Activated T-cell treated with anti-CD3 and anti-CD28 coated beads for 24 hours (primary cell): Measurements from ENCODE around the gene STX2.
"Not testable (repeated sequence)": the region's sequence is repeated elsewhere in the genome, so short reads cannot be mapped to it uniquely, and the experiment has no call there.

ENCODE experiments used
- DNase-seq: peaks from one replicate; pipeline ENCODE4 v3.0.0-alpha.2; 2020; ENCODE audit warnings: low read depth

STX2 gene

DNA sequence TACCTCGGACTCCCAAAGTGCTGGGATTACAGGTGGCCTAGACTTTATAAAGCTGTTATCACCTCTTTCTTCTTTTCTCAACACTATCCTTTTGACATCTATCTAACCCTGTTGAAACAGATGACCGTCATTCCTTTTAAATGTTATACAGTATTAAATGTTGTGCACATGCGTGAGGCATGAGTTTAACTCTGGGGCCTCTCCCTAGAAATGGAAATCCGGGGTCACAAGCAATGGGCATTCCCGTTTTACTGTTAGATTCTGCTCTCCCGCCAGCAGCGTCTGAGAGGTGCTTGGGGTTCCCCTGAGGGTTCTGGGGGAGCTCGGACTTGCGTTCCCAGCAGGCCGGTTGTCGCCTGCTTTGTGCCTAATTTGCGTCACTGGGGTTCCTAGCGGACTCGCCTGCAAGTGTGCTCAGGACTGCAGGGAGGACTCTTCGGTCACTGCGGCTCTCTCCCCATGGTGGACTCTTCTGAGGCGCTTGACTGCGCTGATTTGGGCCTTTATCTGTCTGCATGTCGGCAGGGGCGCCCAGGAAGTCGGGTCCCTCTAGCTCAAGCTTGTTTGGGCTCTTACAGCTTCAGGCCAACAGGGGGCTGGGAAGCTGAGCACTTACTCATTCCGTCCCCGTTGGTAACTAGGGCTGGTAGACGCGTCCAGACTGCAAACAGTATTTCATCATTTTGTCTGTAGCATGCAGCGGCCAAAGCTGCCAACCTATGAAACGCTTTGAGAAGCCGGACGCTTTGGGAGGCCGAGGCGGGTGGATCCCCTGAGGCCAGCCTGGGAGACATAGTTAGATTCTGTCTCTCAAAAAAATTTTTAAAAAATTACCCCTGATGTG is 31.6 kb upstream of the STX2 start:
- DNase-seq, result peak; percentile 64

DNA sequence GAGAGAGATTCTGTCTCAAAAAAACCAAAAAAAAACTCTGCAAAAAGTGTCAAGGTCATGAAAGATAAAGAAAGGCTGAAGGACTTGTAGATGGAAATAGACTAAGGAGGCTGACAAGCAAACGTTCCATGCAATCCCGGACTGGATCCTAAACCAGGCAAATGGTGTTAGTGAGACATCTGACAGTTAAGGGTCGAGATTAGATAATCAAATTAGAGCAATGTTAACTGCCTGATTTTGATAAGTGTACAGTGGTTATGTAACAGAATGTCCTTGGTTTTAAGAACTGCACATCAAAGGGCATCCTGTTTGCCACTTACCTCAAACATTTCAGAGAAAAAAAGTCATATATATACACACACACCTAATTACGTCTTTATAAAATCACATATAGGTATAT is 29.4 kb upstream of the STX2 start:
- DNase-seq, result no peak

DNA sequence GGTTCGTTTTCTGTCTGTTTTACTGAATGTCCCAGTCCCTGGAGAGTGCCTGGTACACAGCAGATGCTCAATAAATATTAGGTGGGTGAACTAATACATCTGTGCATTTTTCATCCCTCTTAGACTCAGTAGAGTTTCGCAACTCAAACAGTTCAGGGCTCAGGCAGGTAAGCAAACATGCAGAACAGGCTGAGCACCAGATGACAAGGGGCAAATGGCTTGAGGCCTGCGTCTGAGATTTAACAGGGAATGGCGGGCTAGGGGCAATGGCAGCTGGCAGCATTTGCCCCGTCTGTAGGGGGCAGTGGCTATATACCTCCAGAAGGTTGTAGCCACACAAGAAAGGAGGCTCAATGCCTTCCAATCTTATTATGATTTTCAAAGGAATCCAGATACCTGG is 24.2 kb upstream of the STX2 start:
- no peak for DNase-seq

DNA sequence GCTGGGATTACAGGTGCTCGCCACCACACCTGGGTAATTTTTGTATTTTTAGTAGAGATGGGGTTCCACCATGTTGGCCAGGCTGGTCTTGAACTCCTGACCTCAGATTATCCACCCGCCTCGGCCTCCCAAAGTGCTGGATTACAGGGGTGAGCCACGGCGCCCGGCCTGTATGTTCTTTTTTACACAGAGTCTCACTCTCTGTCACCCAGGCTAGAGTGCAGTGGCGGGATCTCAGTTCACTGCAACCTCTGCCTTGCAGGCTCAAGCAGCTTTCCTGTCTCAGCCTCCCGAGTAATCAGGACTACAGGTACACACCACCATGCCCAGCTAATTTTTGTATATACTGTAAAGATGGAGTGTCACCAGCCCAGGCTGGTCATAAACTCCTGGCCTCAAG is 23.7 kb upstream of the STX2 start:
- not testable (repeated sequence) for DNase-seq

GRCh38 chr12:130862161-130862560 is 23.1 kb upstream of the STX2 start:
- DNase-seq, result no peak

- no peak for DNase-seq
Observed at GRCh38 chr12:130860311-130860710, 21.3 kb upstream of the STX2 start.

DNA sequence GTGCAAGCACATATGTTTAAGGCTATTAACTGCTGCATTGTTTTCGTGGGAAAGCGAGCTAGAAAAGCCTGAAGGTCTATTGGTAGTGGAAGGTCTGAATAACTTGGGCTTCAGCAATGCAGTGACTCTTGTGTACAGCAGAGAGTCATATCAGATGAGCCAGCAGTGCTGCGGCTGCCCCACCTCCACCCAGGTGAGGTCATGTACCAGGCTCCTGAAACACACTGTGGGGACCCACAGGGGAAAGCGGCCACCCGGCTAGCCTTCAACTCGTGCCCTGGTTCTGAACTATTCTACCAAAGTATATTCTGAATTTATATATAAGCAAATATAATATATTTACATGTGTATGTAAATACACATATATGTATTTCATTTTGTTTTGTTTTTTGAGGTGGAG is 20.1 kb upstream of the STX2 start:
- DNase-seq, result no peak

- DNase-seq, result no peak
Observed at GRCh38 chr12:130858084-130858483, 19.0 kb upstream of the STX2 start.

DNA sequence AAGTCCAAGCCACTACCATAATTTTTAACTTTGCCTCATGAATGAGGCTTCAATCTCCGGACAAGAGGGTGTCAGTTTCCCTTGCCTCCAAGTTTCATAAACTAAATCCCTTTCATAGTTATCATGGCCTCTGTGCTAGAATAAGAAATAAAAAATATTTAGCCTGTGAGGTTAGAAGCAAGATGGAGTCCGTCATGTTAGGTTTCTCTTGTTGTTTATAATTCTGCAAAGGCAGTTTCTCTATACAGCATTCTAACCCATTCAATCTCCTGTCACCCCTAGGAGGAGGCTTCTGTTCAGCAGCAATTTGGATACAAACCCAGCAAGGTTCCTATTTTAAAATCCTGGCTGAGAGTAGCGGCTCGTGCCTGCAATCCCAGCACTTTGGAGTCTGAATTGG is 17.0 kb upstream of the STX2 start:
- DNase-seq, result no peak

- DNase-seq, result no peak
Observed at GRCh38 chr12:130850418-130851021, 11.5 kb upstream of the STX2 start.

DNA sequence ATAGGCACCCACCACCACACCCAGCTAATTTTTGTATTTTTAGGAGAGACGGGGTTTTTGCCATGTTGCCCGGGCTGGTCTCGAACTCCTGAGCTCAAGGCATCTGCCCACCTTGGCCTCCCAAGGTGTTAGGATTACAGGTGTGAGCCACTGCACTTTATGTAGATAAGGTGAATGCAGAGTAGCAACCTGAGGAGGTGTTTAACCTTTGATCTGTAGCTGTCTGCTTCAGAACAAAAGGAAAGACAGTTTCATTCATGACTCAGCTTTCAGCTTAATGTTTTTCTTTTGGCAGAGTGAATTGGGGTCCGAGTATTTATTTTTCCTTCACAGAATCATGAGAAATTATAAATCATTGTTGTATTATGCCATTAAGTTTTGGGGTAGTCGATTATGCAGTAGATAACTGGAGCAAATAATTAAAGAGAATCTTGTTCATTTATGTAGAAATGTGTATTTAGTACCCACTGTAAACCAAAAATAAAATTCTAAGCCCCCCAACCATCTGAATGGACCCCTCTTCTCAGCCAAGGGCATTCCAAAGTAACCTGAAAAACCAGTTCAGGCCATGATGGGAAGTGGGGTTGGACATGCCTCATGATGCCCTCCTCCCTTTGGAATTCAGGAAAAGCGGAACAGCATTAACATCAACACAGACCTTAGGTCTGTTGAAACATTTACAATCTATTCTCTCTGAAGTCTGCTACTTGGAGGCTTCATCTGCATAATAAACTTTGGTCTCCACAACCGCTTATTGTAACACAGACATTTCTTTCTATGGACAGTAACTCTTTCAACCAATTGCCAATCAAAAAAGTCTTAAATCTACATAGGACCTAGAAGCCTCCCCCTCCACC is 10.7 kb upstream of the STX2 start:
- DNase-seq, result no peak

- DNase-seq, result not testable (repeated sequence)
Observed at GRCh38 chr12:130848785-130849305, 9.8 kb upstream of the STX2 start.

DNA sequence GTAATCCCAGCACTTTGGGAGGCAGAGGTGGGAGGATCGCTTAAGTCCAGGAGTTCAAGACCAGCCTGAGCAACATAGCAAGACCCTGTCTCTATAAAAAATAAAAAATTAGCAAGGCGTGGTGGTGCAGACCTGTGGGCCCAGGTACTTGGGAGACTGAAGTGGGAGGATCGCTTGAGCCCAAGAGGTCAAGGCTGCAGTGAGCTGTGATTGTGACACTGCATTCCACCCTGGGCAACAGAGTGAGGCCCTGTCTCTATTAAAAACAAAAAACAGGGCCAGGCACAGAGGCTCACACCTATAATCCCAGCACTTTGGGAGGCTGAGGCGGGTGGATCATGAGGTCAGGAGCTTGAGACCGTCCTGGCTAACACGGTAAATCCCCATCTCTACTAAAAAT is 9.1 kb upstream of the STX2 start:
- not testable (repeated sequence) for DNase-seq

GRCh38 chr12:130847112-130847511 is 8.1 kb upstream of the STX2 start:
- DNase-seq, result no peak

DNA sequence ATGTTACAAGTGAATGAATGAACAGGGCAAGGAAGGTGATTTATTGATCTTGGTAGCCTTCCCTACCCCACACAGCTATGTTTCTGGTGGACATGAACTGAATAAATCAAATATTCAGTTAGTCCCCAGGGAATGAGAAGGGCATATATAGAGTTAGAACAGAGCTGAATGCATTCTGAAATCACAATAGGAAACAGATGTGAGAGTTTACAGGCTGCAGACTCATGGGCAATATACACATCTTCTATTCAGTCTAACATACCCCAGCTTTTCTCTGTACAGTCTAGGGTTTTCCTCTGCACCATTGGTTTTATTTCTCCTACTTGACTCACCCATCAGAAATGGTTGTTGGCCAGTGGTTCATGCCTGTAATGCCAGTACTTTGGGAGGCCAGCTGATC is 7.3 kb upstream of the STX2 start:
- DNase-seq, result no peak

DNA sequence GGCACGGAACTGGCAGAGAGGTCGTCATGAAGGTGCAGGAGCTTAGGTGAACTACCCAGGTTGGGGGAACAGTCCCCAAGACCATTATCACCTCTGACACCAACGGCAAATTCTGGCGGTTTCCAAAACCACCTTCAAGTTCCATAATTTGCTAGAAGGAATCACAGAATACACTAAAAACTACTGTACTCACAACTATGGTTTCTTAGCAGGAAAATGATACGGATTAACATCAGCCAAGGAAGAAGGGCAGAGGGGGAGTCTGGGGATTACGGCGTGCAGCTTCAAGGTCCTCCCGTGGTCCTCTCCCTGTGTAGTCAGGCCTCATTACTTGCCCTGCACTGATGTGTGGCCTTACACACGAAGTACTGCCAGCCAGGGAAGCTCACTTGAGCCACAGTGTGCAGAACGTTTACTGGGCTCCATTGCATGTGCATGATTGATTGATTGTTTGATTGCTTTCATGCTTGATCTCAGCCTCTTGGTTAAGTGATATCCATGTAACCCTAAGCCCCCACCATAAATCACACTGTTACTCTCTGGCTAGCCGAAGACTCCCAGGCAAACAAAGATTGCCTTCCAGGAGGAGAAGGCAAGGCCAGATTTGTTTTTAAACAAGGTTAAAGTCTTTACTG is 837 bp upstream of the STX2 start:
- DNase-seq, result no peak

- peak; percentile 12 for DNase-seq
Observed at GRCh38 chr12:130838284-130838950, 633 bp downstream of the STX2 start.

GRCh38 chr12:130835436-130835835 is 3.6 kb downstream of the STX2 start:
- DNase-seq, result no peak

GRCh38 chr12:130835011-130835410 is 4.0 kb downstream of the STX2 start:
- DNase-seq, result no peak

GRCh38 chr12:130832561-130833209 is 6.4 kb downstream of the STX2 start:
- no peak for DNase-seq

DNA sequence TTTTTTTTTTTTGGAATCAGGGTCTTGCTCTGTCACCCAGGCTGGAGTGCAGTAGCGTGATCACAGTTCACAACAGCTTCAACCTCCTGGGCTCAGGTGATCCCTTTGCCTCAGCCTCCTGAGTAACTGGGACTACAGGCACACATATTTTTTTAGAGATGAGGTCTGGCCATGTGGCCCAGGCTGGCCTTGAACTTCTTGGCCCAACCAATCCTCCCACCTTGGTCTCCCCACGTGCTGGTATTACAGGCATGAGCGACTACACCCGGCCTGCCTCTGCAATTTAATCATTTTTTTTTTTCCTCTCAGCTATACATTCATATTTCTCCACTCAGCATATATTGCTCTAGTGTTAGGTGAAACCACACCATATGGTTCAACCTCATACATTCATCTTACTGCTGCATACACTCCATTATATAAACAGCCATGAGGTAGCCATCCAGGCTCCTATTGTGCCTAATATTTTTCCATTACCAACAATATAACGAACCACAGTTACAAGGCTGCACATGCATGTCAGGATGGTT is 7.1 kb downstream of the STX2 start:
- DNase-seq, result no peak
